Measurements from ENCODE around the gene C1orf116.

The C1orf116 gene

DNA sequence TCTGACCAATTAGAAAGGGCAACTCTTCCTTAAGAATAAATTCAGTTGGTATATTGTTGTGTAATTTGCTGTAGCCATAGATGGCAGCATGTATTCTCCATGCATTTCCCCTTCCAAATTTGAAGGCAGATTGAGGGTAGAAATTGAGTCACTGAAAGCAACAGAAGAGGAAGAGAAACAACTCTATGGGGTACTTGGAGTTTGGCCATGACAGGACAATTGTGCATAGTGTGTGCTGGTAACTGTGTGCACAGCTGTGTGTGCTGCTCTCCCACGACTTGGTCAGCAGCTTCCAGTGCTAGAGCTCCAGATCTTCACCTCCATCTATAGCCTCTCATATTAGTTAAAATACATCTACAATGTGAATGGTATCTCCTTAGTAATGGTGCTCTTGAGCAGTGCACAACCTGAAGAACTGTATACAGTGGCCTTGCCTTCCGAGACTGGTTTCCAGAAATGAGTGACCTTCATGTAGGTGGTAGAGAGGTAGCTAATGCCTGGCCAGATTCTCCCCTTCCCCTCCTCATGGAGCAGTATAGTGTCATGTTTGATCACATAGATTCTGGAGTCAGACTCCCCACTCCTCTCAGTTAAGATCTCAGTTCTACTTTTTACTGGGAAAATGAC lies 61.4 kb downstream of the C1orf116 start:
- TF ChIP-seq POLR2AphosphoS5 (IDR thresholded peaks at IDR 0.05; ENCODE audit: low read depth, low read length), result no peak
- no peak for TF ChIP-seq FOXP2 (optimal IDR thresholded peaks at IDR 0.05; ENCODE audit: borderline replicate concordance, extremely low read depth, extremely low read length, insufficient read depth)
- TF ChIP-seq, protein P1, sequence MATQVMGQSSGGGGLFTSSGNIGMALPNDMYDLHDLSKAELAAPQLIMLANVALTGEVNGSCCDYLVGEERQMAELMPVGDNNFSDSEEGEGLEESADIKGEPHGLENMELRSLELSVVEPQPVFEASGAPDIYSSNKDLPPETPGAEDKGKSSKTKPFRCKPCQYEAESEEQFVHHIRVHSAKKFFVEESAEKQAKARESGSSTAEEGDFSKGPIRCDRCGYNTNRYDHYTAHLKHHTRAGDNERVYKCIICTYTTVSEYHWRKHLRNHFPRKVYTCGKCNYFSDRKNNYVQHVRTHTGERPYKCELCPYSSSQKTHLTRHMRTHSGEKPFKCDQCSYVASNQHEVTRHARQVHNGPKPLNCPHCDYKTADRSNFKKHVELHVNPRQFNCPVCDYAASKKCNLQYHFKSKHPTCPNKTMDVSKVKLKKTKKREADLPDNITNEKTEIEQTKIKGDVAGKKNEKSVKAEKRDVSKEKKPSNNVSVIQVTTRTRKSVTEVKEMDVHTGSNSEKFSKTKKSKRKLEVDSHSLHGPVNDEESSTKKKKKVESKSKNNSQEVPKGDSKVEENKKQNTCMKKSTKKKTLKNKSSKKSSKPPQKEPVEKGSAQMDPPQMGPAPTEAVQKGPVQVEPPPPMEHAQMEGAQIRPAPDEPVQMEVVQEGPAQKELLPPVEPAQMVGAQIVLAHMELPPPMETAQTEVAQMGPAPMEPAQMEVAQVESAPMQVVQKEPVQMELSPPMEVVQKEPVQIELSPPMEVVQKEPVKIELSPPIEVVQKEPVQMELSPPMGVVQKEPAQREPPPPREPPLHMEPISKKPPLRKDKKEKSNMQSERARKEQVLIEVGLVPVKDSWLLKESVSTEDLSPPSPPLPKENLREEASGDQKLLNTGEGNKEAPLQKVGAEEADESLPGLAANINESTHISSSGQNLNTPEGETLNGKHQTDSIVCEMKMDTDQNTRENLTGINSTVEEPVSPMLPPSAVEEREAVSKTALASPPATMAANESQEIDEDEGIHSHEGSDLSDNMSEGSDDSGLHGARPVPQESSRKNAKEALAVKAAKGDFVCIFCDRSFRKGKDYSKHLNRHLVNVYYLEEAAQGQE (IDR thresholded peaks at IDR 0.05; ENCODE audit: insufficient read depth in 1 of 2, low read depth in 2 of 2, low read length in 2 of 2), result no peak
- no peak for TF ChIP-seq SIN3A (IDR thresholded peaks at IDR 0.05; ENCODE audit: borderline replicate concordance, insufficient read depth, low read length)
- no peak for TF ChIP-seq TAF1 (IDR thresholded peaks at IDR 0.05; ENCODE audit: borderline replicate concordance, insufficient read depth, low read length)

DNA sequence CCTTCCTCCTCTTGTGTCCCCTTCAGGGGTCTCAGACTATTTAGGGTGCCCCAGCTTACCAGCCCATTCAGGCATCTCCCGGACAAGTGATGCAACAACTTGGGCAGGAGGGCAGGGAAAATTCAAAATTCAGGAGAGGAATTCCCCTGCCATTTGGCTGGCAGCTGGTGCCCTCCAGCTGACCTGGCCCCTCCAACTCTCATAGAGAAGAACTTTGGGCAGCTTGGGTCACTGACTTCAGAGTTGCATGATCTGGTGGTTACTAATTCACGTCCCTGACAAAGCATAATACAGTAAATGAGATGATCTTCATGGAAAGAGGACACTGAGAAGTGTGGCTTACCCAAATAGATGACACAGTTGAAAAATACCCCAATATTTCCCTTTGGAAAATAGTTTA lies 62.1 kb downstream of the C1orf116 start, which contains the start of gene FCAMR:
FCAMR (minus strand) TSS at position 15 of the 400 bp plus-strand sequence. CDS start 335 bp downstream, outside the sequence.
- TF ChIP-seq, protein P1 (IDR thresholded peaks at IDR 0.05; ENCODE audit: insufficient read depth in 1 of 2, low read depth in 2 of 2, low read length in 2 of 2), result no peak
- TF ChIP-seq POLR2AphosphoS5 (IDR thresholded peaks at IDR 0.05; ENCODE audit: low read depth, low read length) (no peak), TAF1 (IDR thresholded peaks at IDR 0.05; ENCODE audit: borderline replicate concordance, insufficient read depth, low read length) (no peak), SIN3A (IDR thresholded peaks at IDR 0.05; ENCODE audit: borderline replicate concordance, insufficient read depth, low read length) (no peak), FOXP2 (optimal IDR thresholded peaks at IDR 0.05; ENCODE audit: borderline replicate concordance, extremely low read depth, extremely low read length, insufficient read depth) (no peak)

DNA sequence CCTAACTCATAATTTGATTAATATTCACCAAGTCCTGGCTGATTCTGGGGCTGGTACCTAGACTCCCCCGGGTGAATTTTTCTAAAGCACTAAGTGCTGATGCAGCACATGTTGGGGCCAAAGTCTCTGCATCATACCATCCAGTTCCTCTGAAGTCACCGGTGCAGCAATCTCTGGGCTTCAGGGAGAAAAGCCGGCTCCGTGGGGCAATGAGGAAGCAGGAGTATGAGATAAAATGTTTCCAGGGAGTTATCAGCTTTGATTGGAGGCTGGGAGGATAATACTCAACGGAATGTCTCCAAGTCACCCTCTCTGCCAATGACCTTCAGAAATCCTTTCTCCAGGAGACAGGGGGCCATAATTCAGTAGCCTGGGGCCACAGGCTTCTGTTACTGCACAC lies 63.5 kb downstream of the C1orf116 start:
- TF ChIP-seq POLR2AphosphoS5 (IDR thresholded peaks at IDR 0.05; ENCODE audit: low read depth, low read length) (no peak), SIN3A (IDR thresholded peaks at IDR 0.05; ENCODE audit: borderline replicate concordance, insufficient read depth, low read length) (no peak)
- TF ChIP-seq, protein P1 (IDR thresholded peaks at IDR 0.05; ENCODE audit: insufficient read depth in 1 of 2, low read depth in 2 of 2, low read length in 2 of 2), result no peak

Data from PFSK-1 (cell line).